GM19238 (cell line): ENCODE results near the gene ABCA2.

Source experiments
- DNase-seq: peaks from one replicate; pipeline ENCODE4 v3.0.0; 2011; ENCODE audit warnings: low spot score; ENCODE audit not compliant: insufficient read length

Gene ABCA2

DNA sequence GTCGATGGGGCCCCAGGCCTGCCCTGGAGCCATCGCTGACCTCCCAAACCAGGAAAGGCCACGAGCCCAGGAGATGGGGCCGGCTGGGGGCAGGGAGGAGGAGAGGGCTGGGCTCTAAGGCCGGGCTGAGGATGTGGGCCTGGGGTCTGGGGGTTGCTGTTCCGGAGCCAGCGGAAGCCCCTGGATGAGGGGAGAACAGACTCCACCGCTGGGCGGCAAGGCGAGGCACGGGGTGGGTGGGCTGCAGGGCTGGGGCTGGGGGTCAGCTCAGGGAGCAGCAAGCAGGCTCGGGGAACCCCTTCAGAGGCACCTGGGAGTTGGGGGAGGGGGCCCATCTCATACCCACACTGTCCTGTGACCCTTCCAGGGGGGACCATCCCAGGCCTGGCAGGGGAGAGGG is 64.3 kb downstream of the ABCA2 start:
- no peak for DNase-seq

DNA sequence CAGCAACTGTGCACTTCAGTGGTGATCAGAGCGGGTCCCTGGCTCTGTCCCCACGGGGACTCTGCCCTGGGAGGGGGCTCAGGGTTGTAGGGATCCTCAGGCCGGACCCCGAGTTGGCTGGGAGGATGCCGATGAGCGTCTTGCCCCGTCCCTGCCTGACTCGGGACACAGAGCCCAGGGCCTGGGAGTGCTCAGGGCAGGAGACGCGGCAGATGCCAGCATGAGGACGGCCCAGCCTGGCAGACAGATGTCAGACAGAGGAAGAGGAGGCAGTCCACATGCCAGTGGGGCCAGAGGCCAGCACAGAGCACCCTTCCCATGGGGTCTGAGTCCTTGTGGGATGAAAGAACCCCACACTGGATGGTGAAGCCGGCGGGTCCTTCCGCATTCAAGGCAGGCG is 64.7 kb downstream of the ABCA2 start:
- no peak for DNase-seq

- DNase-seq = no peak
Measured at GRCh38 chr9:136962701-136963248, 65.3 kb downstream of the ABCA2 start.

- no peak for DNase-seq
Measured at GRCh38 chr9:136962163-136962562, 65.9 kb downstream of the ABCA2 start.

DNA sequence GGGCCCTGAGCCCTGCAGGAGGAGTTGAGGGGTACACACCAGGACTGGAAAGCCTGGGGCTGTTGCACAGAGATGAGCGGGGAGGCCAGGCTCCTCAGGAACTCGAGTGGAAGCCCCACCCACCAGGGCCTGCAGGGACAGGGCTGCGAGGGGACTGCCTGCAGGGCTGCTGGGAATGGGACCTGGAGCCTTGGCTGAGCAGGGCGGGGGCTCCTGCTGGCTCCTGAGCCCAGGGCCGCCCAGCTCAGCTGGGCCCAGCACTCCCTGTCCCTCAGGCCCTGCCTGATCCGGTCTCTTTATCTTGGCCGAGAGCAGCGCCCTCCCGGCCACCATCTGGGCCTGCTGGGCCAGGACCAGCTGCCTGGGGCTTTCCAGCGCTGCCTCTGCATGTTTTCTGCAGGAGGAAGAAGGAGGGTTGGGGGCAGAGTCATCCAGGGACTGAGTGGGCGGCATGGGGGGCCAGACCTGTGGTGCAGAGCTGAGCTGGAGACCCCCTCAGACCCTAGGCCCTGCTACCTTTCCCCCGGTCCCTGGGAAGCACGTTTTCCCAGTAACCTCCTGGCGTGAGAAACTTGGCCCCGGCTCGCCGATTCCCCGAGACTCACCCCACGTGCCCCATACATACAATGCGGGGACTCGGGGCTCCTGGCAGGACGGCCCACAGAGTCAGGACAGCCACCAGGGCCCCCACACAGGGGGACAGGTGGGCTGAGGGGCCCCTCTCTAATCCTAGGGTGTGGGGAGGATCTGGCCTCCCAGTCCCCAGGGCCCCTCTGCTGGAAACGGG is 66.6 kb downstream of the ABCA2 start:
- no peak for DNase-seq

GRCh38 chr9:136960938-136961275 is 67.1 kb downstream of the ABCA2 start:
- no peak for DNase-seq

- no peak for DNase-seq
Measured at GRCh38 chr9:136960212-136960937, 67.7 kb downstream of the ABCA2 start.

DNA sequence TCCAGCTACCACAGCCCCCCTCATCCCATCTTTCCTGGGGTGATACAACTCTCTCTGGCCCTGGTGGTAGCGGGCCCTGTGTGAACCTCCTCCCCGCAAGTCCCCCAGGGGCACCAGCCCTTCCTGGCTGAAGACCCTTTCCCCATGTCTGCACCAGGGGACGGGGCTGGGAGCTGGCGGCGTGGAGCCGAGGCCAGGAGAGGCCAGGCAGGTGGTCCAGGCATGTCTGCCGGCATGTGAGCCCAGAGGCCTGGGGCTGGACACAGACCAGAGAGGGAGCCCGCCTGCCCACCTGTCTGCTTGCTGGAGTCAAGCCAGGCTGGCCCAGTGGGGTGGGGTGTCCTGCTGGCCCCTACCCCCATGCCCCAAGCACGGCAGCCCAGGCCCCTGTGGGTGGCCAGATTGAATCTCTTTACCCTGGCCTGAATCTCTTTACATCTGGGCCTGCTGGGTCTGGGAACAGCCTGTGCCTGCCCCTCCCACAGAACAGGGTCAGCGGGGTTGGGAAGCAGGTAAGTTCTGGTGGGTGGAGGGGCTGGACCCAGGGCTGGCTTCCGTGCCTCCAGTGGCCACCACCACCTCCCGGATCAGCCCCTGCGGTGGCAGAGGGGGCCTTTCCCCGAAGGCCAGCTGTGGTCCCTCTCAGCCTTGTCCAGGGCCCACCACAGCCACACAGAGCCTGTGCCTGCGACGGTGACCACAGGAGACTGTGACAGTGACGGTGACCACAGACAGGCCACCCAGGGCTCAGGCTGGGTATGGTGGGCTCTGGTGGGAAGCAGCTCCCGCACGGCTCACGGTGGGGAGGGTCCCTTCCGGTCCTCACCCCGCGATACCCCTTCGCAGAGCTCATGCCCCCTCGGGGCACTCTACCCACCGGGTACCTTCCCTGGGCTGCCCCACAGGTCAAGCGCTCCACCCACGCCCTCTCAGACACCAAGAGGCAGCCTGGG is 68.9 kb downstream of the ABCA2 start:
- DNase-seq = no peak

GRCh38 chr9:136958473-136958872 is 69.6 kb downstream of the ABCA2 start:
- DNase-seq = no peak

GRCh38 chr9:136957901-136958300 is 70.1 kb downstream of the ABCA2 start:
- no peak for DNase-seq

GRCh38 chr9:136957461-136957860 is 70.6 kb downstream of the ABCA2 start:
- DNase-seq = no peak
